Neural cell (in vitro differentiated cells): Measurements from ENCODE around the gene SV2C. TPM values are rescaled to one million over a fixed set of nuclear protein-coding genes. Genes with fewer than 3 reads are reported as not detected.

Experiments
- H2AFZ ChIP-seq: fragments of 200-600, 300-800 bp; sonication (generic), shearing (Covaris generic); 2 replicates; pipeline ENCODE4 v1.6.0; 2014; ENCODE audit warnings: low read depth, mild to moderate bottlenecking, antibody characterized with exemption, low read length, moderate library complexity
- H3F3A ChIP-seq: fragments of 200-600 bp; shearing (Covaris generic); 2 replicates; pipeline ENCODE4 v1.6.1; 2016; ENCODE audit warnings: mild to moderate bottlenecking, moderate library complexity, mixed read lengths, antibody characterized with exemption, low read length; ENCODE audit not compliant: insufficient read depth, poor library complexity, severe bottlenecking
- H3K27ac ChIP-seq: fragments of 200-600, 300-800 bp; sonication (generic), shearing (Covaris generic); 2 replicates; pipeline ENCODE4 v1.5.1; 2014; ENCODE audit warnings: mild to moderate bottlenecking, low read length, moderate library complexity
- H3K27me3 ChIP-seq: fragments of 300-800, 200-600 bp; sonication (generic), shearing (Covaris generic); 2 replicates; pipeline ENCODE4 v1.6.0; 2014; ENCODE audit warnings: mild to moderate bottlenecking, low read depth, low read length, moderate library complexity; ENCODE audit not compliant: insufficient read depth
- H3K36me3 ChIP-seq: fragments of 300-800, 200-600 bp; sonication (generic), shearing (Covaris generic); 2 replicates; pipeline ENCODE4 v1.5.1; 2014; ENCODE audit warnings: mild to moderate bottlenecking, antibody characterized with exemption, low read length, moderate library complexity; ENCODE audit not compliant: insufficient read depth
- H3K4me2 ChIP-seq: fragments of 300-800, 200-600 bp; sonication (generic), shearing (Covaris generic); 2 replicates; pipeline ENCODE4 v1.6.0; 2014; ENCODE audit warnings: mild to moderate bottlenecking, low read length
- H3K4me3 ChIP-seq: fragments of 300-800, 200-600 bp; sonication (generic), shearing (Covaris generic); 2 replicates; pipeline ENCODE4 v1.5.1; 2014; ENCODE audit warnings: mild to moderate bottlenecking, low read length, moderate library complexity
- H3K79me2 ChIP-seq: fragments of 200-600 bp; shearing (Covaris generic); replicated peaks from 2 replicates; pipeline ENCODE4 v1.6.0; 2014; ENCODE audit warnings: mild to moderate bottlenecking, low read length, moderate library complexity; ENCODE audit not compliant: insufficient read depth
- H3K9ac ChIP-seq: fragments of 300-800, 200-600 bp; sonication (generic), shearing (Covaris generic); 2 replicates; pipeline ENCODE4 v1.6.1; 2016; ENCODE audit warnings: mild to moderate bottlenecking, low read length, mixed read lengths
- H3K9me2 ChIP-seq: fragments of 200-600 bp; shearing (Covaris generic); 2 replicates; pipeline ENCODE4 v1.6.1; 2016; ENCODE audit warnings: mild to moderate bottlenecking, low read length, mixed read lengths; ENCODE audit not compliant: insufficient read depth
- H3K9me3 ChIP-seq: fragments of 200-600, 300-800 bp; sonication (generic), shearing (Covaris generic); 2 replicates; pipeline ENCODE4 v1.6.1; 2016; ENCODE audit warnings: mild to moderate bottlenecking, mixed run types, low read length, moderate library complexity, mixed read lengths
- H4K20me1 ChIP-seq: fragments of 200-600 bp; shearing (Covaris generic); 2 replicates; pipeline ENCODE4 v1.6.1; 2016; ENCODE audit warnings: mild to moderate bottlenecking, mixed run types; ENCODE audit not compliant: insufficient read depth
- CTCF ChIP-seq: fragments of 450-650 bp; IDR thresholded peaks from 2 replicates; pipeline ENCODE4 v1.5.1; 2014; ENCODE audit warnings: antibody characterized with exemption, mild to moderate bottlenecking, moderate library complexity; ENCODE audit not compliant: poor library complexity, severe bottlenecking
- EP300 ChIP-seq: fragments of 450-650 bp; conservative IDR thresholded peaks from 2 replicates; pipeline ENCODE4 v1.6.1; 2014; ENCODE audit warnings: antibody characterized with exemption, mild to moderate bottlenecking, moderate library complexity; ENCODE audit not compliant: poor library complexity, severe bottlenecking
- EZH2 ChIP-seq: fragments of 200-600, 300-800 bp; shearing (Covaris generic), sonication (generic); IDR thresholded peaks from 2 replicates; pipeline ENCODE4 v1.6.1; 2014; ENCODE audit warnings: antibody characterized with exemption, low read length, borderline replicate concordance, mild to moderate bottlenecking; ENCODE audit not compliant: insufficient read depth, poor library complexity, severe bottlenecking
- MXI1 ChIP-seq: fragments of 450-650 bp; conservative IDR thresholded peaks from 2 replicates; pipeline ENCODE4 v1.6.1; 2014; ENCODE audit warnings: antibody characterized with exemption, mild to moderate bottlenecking; ENCODE audit not compliant: poor library complexity, severe bottlenecking
- POLR2AphosphoS5 ChIP-seq: IDR thresholded peaks from 2 replicates; pipeline ENCODE4 v1.6.1; 2012
- RAD21 ChIP-seq: fragments of 450-650 bp; conservative IDR thresholded peaks from 2 replicates; pipeline ENCODE4 v1.6.1; 2014; ENCODE audit warnings: antibody characterized with exemption, mild to moderate bottlenecking, moderate library complexity
- SMC3 ChIP-seq: fragments of 450-650 bp; conservative IDR thresholded peaks from 2 replicates; pipeline ENCODE4 v1.6.1; 2014; ENCODE audit warnings: antibody characterized with exemption, mild to moderate bottlenecking, moderate library complexity; ENCODE audit not compliant: poor library complexity
- TAF1 ChIP-seq: IDR thresholded peaks from 2 replicates; pipeline ENCODE4 v1.6.1; 2012; ENCODE audit warnings: low read depth
- polyA plus RNA-seq: library from polyadenylated mRNA; depleted of rRNA; stranded (reverse); fragments of >200 nt; gene quantifications from 2 replicates; pipeline ENCODE4 v1.2.3, GENCODE V29; 2014
- TF ChIP-seq, protein P1 (sequence below): IDR thresholded peaks from 2 replicates; pipeline ENCODE4 v1.6.1; 2012; ENCODE audit warnings: borderline replicate concordance

Gene SV2C
- polyA plus RNA-seq, 1 donor from 2014 or later, result 0.45 TPM

- Histone ChIP-seq H3K27ac (no peak overlapping the region), H3K36me3 (no peaks in the 10 kb centered on the region), H3K4me3 (no peak overlapping the region), H3K79me2 (no peaks in the 10 kb centered on the region), H3K9me2 (no peaks in the 10 kb centered on the region), H3K9ac (no peak overlapping the region), H3K4me2 (no peak overlapping the region), H3F3A (no peaks in the 10 kb centered on the region), H4K20me1 (no peaks in the 10 kb centered on the region), H3K27me3 (no peaks in the 10 kb centered on the region), H3K9me3 (no peaks in the 10 kb centered on the region), H2AFZ (no peak overlapping the region)
- TF ChIP-seq POLR2AphosphoS5, result no peak
- no peak for TF ChIP-seq EZH2
- TF ChIP-seq SMC3, result no peak
- TF ChIP-seq EP300, result no peak
- TF ChIP-seq RAD21, result no peak
- TF ChIP-seq CTCF, result no peak
- no peak for TF ChIP-seq MXI1
- TF ChIP-seq, protein P1, sequence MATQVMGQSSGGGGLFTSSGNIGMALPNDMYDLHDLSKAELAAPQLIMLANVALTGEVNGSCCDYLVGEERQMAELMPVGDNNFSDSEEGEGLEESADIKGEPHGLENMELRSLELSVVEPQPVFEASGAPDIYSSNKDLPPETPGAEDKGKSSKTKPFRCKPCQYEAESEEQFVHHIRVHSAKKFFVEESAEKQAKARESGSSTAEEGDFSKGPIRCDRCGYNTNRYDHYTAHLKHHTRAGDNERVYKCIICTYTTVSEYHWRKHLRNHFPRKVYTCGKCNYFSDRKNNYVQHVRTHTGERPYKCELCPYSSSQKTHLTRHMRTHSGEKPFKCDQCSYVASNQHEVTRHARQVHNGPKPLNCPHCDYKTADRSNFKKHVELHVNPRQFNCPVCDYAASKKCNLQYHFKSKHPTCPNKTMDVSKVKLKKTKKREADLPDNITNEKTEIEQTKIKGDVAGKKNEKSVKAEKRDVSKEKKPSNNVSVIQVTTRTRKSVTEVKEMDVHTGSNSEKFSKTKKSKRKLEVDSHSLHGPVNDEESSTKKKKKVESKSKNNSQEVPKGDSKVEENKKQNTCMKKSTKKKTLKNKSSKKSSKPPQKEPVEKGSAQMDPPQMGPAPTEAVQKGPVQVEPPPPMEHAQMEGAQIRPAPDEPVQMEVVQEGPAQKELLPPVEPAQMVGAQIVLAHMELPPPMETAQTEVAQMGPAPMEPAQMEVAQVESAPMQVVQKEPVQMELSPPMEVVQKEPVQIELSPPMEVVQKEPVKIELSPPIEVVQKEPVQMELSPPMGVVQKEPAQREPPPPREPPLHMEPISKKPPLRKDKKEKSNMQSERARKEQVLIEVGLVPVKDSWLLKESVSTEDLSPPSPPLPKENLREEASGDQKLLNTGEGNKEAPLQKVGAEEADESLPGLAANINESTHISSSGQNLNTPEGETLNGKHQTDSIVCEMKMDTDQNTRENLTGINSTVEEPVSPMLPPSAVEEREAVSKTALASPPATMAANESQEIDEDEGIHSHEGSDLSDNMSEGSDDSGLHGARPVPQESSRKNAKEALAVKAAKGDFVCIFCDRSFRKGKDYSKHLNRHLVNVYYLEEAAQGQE, result no peak
- TF ChIP-seq TAF1, result no peak
Measured at GRCh38 chr5:76290321-76290757, 207.2 kb downstream of the SV2C start.

GRCh38 chr5:76291305-76292077 lies 208.3 kb downstream of the SV2C start:
- H3K9me2 ChIP-seq, result no peaks in the 10 kb centered on the region
- H3K27me3 ChIP-seq, result no peaks in the 10 kb centered on the region
- no peak overlapping the region for H3K4me3 ChIP-seq
- H2AFZ ChIP-seq, result no peak overlapping the region
- no peak overlapping the region for H3K9ac ChIP-seq
- no peaks in the 10 kb centered on the region for H3F3A ChIP-seq
- no peak overlapping the region for H3K27ac ChIP-seq
- H4K20me1 ChIP-seq, result no peaks in the 10 kb centered on the region
- no peak for TF ChIP-seq CTCF
- TF ChIP-seq SMC3, result no peak
- no peak for TF ChIP-seq TAF1
- TF ChIP-seq RAD21, result no peak
- H3K79me2 ChIP-seq, result no peaks in the 10 kb centered on the region
- H3K9me3 ChIP-seq, result no peaks in the 10 kb centered on the region
- H3K36me3 ChIP-seq, result no peaks in the 10 kb centered on the region
- H3K4me2 ChIP-seq, result no peak overlapping the region
